GM11168 (cell line): ENCODE results near the gene CEP57.
"Not testable (repeated sequence)": the region's sequence is repeated elsewhere in the genome, so short reads cannot be mapped to it uniquely, and the experiment has no call there.

Experiments used
- in situ Hi-C: fragments of 300-500 bp; cut with MboI; formaldehyde crosslinking; loops from one replicate; pipeline ENCODE4 v1.12.0; 2022; ENCODE audit warnings: low sequenced_read_pairs; ENCODE audit not compliant: unreplicated experiment

CEP57 gene

DNA sequence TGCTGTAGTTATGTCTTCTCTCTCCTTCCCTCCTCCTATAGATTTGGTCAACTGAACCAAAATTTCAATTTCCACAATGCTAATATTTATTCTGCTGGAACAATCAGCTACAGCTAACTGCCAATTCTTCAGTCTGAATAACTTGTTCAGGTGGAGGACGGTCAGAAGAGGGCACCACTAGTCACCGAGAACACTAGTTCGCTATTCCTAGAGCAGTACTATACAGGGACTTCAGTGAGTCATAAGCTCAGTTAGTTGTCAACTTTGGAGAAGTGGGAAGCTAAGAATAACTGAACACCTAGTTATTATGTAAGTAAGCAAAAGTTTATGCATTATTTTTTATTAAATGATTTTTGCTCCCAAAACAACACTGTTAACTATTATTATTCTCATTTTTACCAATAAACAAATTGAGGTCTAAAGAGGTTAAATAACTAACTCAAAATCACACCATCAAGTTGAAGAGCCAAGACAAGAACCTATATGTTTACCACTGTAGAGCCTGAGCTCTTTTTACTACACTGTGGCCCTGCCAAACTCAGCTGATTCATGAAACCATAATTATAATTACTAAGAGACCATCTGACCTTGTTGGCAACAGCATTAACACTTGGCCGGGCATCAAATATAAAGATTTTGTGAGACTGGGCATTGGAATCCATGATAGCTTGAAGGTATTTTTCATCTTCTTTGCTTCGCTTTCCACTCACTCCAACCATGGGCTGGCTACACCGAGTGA, 59.0 kb downstream of the CEP57 start:
- in situ Hi-C loops, result loop anchor here (25.0 kb wide), 1 partner anchor 538 kb away; the partner anchor contains the start of genes CCDC82 and JRKL

DNA sequence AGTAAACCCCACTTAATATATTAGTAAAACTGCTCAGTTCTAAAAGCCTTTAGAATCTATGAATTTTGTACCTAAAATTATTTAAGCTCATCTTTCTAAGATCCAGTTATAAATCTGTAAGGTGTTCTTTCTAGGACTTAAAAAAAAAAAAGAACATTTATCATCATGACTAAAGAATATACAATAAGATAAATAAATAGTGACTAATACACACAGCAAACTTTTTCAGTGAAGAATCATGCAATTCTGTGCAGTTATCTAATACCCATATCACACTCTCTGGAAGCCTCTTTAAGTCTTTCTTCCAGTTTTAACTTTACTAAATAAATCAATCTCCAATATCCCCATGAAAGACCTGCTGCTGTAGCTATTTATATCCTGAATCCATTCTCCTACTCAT, 59.8 kb downstream of the CEP57 start:
- in situ Hi-C loops, result no loop called here

DNA sequence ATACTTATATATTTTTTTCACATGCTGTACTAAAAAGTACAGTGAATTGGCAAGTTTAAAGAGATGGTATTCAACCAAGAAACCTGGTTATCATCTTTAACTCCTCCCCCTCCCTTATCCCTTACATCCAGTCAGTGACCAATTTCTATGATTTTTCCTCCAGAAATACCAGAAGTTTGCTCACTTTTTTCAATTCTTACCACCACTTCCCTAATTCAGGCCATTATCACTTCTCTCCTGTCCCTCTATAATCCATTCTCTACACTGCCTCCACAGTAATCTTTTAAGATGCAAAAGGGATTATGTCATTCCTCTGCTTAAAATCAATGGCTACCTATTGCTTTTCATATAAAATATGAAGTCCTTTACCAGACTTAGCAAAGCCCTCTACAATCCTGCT, 62.8 kb downstream of the CEP57 start:
- in situ Hi-C loops, result no loop called here

DNA sequence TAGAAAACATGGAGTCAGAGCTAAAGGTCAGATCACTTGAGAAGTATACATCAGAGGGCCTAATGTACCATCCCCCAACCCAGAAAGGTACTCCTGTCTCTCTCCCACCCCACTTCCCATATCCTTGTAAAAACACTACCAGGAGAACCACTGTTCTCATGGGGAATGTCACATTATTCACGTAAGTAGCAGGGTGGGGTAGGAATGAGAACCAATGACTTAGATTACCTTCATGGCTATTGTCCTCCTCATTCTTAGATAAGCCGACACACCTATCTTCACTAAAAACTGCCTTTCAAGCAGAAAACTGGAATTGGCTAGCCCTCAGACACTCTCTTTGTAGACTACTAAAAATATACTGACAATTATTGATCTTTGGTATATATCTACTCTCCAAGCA, 63.6 kb downstream of the CEP57 start:
- in situ Hi-C loops, result no loop called here

DNA sequence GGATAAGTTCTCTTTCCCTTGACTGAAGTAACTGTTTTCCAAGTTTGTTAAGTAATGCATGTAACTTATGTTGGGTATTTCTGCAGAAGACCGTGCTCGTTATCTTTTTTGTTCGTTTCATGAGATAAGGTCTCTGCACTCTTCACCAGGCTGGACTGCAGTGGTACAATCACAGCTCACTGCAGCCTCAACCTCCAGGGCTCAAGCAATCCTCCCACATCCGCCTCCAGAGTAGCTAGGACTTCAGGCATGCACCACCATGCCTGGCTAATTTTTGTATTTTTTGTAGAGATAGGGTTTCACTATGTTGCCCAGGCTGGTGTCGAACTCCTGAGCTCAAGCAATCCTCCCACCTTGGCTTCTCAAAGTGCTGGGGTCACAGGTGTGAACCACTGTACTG, 64.1 kb downstream of the CEP57 start:
- in situ Hi-C loops, result not testable (repeated sequence)

DNA sequence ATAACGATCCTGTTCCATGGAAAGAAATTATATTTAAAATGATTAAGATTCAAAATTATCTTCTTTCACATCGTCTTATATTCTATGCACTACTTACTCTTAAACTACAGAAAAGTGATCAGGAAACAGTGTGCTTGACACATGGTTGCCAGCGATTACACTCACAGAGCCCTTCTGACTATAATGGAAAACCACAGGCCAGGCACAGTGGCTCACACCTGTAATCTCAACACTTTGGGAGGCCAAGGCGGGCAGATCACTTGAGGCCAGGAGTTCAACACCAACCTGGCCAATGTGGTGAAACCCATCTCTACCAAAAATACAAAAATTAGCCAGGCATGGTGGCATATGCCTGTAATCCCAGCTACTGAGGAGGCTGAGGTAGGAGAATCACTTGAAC, 69.7 kb downstream of the CEP57 start:
- in situ Hi-C loops, result not testable (repeated sequence)

DNA sequence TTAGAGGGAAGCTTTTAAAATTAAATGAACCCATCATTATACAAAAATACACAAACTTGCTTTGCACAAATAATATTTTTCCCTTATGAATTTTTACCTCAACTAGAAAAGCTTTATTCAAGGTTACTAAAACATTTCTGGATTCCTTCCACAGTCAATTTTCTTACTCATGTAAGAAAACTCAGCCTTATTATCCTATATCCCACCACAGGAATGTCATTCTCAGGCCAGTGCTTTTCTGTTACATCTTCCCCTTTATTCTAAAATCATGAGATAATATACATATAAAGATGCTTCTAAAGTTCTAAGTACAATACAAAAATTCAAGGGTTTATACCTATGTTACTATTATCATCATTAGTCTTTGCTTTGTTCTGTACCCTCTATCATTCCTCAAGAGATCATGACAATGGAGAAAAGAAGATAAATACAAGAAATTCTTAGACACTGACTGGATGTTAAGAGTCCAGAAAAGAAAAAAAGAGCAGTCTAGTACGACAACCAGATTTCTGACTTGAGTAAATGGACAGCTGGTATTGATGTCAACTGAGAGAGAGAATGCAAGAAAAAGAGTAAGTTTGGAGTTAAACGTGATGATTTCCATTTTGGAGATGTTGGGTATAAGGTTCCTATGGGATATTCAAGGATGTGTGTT, 73.3 kb downstream of the CEP57 start:
- in situ Hi-C loops, result no loop called here

DNA sequence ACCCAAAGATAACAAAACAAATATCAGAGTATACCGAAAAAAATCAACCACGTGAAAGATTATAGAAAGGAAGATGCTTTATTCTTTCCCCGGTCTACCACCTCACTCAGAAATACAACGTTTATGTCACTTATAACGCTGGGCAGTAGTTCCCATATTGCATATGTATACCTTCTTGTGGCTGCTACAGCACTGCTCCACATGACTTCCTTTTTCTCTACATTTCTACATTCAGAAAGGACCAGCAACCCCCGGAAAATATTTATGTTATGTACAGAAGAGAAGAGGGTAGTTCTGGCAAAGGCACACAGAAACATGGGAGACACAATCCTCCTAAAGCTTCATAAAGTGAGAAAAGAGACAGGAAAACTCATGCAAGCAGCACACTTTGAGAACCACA, 76.8 kb downstream of the CEP57 start:
- in situ Hi-C loops, result no loop called here

DNA sequence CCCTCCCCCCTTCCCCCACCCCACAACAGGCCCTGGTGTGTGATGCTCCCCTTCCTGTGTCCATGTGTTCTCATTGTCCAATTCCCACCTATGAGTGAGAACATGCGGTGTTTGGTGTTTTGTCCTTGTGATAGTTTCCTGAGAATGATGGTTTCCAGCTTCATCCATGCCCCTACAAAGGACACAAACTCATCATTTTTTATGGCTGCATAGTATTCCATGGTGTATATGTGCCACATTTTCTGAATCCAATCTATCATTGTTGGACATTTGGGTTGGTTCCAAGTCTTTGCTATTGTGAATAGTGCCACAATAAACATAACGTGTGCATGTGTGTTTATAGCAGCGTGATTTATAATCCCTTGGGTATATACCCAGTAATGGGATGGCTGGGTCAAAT, 80.6 kb downstream of the CEP57 start:
- in situ Hi-C loops, result not testable (repeated sequence)

DNA sequence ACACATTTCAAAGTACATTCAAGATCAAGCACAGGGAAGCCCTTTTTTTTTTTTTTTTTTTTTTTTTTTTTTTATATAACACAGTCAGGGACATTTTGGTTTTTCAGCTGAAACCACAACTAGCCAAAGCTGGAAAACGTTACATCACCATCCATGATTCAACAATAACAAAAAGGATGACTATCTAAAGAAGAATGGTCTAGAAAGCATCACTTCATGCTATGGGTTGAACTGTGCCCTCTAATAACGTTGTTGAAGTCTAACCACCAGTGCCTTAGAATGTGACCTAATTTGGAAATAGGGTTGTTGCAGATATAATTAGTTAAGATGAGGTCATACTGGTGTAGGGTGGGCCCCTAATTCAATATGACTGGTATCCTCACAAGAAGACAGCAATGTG, 87.0 kb downstream of the CEP57 start:
- in situ Hi-C loops, result no loop called here
